ENCODE measurements around the gene OSGIN1. TPM values are rescaled to one million over a fixed set of nuclear protein-coding genes. Genes with fewer than 3 reads are reported as not detected.

OSGIN1 gene
- total RNA-seq, 2 experiments from 2014 or later, result 0.48 to 0.88 TPM

GRCh38 chr16:83960521-83961249, 7.6 kb downstream of the OSGIN1 start:
- ChIA-PET CTCF (no interaction called here), POLR2A (no interaction called here)
- Mint-ChIP-seq H3K27me3 (no peaks in the 10 kb centered on the region), H3K27ac (no peak overlapping the region), H3K4me1 (no peaks in the 10 kb centered on the region), H3K9me3 (no peaks in the 10 kb centered on the region), H3K36me3 (ENCODE audit: low read depth) (no peaks in the 10 kb centered on the region), H3K4me3 (no peak overlapping the region)
- no peak for DNase-seq

GRCh38 chr16:83961591-83961990, 8.6 kb downstream of the OSGIN1 start:
- Mint-ChIP-seq H3K27ac (no peak overlapping the region), H3K36me3 (ENCODE audit: low read depth) (no peaks in the 10 kb centered on the region), H3K4me1 (no peaks in the 10 kb centered on the region), H3K4me3 (no peak overlapping the region), H3K27me3 (no peaks in the 10 kb centered on the region), H3K9me3 (no peaks in the 10 kb centered on the region)
- no peak for DNase-seq
- ChIA-PET POLR2A (no interaction called here), CTCF (no interaction called here)

- H3K4me3 Mint-ChIP-seq, result no peak overlapping the region
- no peak overlapping the region for H3K27ac Mint-ChIP-seq
- POLR2A ChIA-PET, result no interaction called here
- CTCF ChIA-PET, result interaction anchor here (1.5 to 1.9 kb wide), 2 partner anchors 10 to 100 kb away, joined by 4 read pairs; no protein-coding TSS in a partner anchor
- no peak for DNase-seq
- H3K36me3 Mint-ChIP-seq (ENCODE audit: low read depth), result no peaks in the 10 kb centered on the region
- peaks cover 2% of the 10 kb centered on the region for H3K4me1 Mint-ChIP-seq
- no peaks in the 10 kb centered on the region for H3K9me3 Mint-ChIP-seq
- peaks cover 3% of the 10 kb centered on the region for H3K27me3 Mint-ChIP-seq
These were observed 10.5 kb downstream of the OSGIN1 start for GRCh38 chr16:83963277-83964119.

GRCh38 chr16:83964684-83965443, 11.8 kb downstream of the OSGIN1 start:
- DNase-seq, result no peak
- Mint-ChIP-seq H3K4me1 (peaks cover 2% of the 10 kb centered on the region), H3K36me3 (ENCODE audit: low read depth) (no peaks in the 10 kb centered on the region), H3K4me3 (no peak overlapping the region), H3K9me3 (no peaks in the 10 kb centered on the region), H3K27ac (no peak overlapping the region), H3K27me3 (peaks cover 10% of the 10 kb centered on the region)
- CTCF ChIA-PET, result interaction anchor here (1.4 to 1.5 kb wide), 2 partner anchors 99 to 101 kb away, joined by 3 to 4 read pairs; no protein-coding TSS in a partner anchor
- POLR2A ChIA-PET, result no interaction called here

DNA sequence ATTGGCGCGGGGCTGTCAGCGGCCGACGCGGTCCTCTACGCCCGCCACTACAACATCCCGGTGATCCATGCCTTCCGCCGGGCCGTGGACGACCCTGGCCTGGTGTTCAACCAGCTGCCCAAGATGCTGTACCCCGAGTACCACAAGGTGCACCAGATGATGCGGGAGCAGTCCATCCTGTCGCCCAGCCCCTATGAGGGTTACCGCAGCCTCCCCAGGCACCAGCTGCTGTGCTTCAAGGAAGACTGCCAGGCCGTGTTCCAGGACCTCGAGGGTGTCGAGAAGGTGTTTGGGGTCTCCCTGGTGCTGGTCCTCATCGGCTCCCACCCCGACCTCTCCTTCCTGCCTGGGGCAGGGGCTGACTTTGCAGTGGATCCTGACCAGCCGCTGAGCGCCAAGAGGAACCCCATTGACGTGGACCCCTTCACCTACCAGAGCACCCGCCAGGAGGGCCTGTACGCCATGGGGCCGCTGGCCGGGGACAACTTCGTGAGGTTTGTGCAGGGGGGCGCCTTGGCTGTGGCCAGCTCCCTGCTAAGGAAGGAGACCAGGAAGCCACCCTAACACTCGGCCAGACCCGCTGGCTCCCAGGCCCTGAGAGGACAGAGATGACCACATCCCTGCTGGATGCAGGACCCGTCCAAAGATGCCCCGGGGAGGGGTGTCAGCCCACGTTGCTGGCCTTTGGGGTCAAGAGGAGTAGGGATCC, 12.6 kb downstream of the OSGIN1 start:
- Mint-ChIP-seq H3K36me3 (ENCODE audit: low read depth) (no peaks in the 10 kb centered on the region), H3K4me1 (peaks cover 2% of the 10 kb centered on the region), H3K27ac (no peak overlapping the region), H3K27me3 (peaks cover 13% of the 10 kb centered on the region), H3K4me3 (no peak overlapping the region), H3K9me3 (no peaks in the 10 kb centered on the region)
- CTCF ChIA-PET, result interaction anchor here (1.4 to 1.5 kb wide), 2 partner anchors 98 to 100 kb away, joined by 3 to 4 read pairs; no protein-coding TSS in a partner anchor
- DNase-seq, result no peak
- POLR2A ChIA-PET, result no interaction called here

DNA sequence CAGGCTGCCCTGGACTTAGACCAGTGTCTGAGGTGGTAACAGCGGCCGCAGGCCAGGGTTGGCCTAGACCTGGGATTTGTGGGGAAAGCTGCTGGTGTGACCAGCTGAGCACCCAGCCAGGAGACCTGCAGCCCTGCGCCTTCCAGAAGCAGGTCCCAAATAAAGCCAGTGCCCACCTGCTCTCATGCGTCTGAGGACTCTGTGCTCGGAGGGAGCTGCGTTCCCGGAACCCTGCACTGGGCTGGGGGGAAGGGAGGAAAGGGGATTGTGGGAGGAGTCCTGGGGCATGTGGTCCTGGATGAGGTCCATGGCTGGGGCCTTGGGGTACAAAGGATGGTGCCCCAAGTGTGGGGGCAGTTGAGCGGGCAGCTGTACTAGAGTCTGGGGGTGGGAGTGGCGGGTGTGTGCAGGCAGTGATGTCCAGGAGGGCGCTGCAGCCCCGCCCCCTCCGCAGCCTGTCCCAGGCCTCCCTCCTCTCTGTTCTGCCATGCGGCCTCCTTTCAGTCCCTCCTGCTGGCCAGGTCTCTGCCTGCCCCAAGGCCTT, 13.2 kb downstream of the OSGIN1 start:
- H3K27ac Mint-ChIP-seq, result no peak overlapping the region
- CTCF ChIA-PET, result interaction anchor here (1.4 kb wide), 1 partner anchor 100 kb away, joined by 3 read pairs; no protein-coding TSS in a partner anchor

GRCh38 chr16:83967091-83967490, 14.1 kb downstream of the OSGIN1 start:
- Mint-ChIP-seq H3K9me3 (no peaks in the 10 kb centered on the region), H3K4me1 (peaks cover 2% of the 10 kb centered on the region), H3K4me3 (no peak overlapping the region), H3K27ac (no peak overlapping the region), H3K27me3 (peaks cover 13% of the 10 kb centered on the region), H3K36me3 (ENCODE audit: low read depth) (no peaks in the 10 kb centered on the region)
- POLR2A ChIA-PET, result no interaction called here
- no peak for DNase-seq
- CTCF ChIA-PET, result interaction anchor here (0.5 to 0.6 kb wide), 2 partner anchors 386 to 1704 kb away, joined by 3 to 7 read pairs; no protein-coding TSS in a partner anchor

More for the DNA sequence above, 13.2 kb downstream of the OSGIN1 start:
- H3K4me1 Mint-ChIP-seq, result peaks cover 2% of the 10 kb centered on the region
- no peak overlapping the region for H3K4me3 Mint-ChIP-seq
- DNase-seq, result no peak
- POLR2A ChIA-PET, result no interaction called here
- no peaks in the 10 kb centered on the region for H3K36me3 Mint-ChIP-seq (ENCODE audit: low read depth)
- H3K27me3 Mint-ChIP-seq, result peaks cover 13% of the 10 kb centered on the region
- H3K9me3 Mint-ChIP-seq, result no peaks in the 10 kb centered on the region

- no peaks in the 10 kb centered on the region for H3K36me3 Mint-ChIP-seq (ENCODE audit: low read depth)
- no peak for DNase-seq
- H3K9me3 Mint-ChIP-seq, result no peaks in the 10 kb centered on the region
- no peak within 1 kb of the TSS for H3K27ac Mint-ChIP-seq
- H3K27me3 Mint-ChIP-seq, result peaks cover 13% of the 10 kb centered on the region
- H3K4me3 Mint-ChIP-seq, result no peak within 1 kb of the TSS
- peaks cover 2% of the 10 kb centered on the region for H3K4me1 Mint-ChIP-seq
- ChIA-PET CTCF (no interaction called here), POLR2A (no interaction called here)
These were observed 14.8 kb downstream of the OSGIN1 start, which contains the start of gene NECAB2 for GRCh38 chr16:83967838-83968305. NECAB2 (plus strand) TSS chr16:83968244; CDS start chr16:83968649, 405 bp downstream.

DNA sequence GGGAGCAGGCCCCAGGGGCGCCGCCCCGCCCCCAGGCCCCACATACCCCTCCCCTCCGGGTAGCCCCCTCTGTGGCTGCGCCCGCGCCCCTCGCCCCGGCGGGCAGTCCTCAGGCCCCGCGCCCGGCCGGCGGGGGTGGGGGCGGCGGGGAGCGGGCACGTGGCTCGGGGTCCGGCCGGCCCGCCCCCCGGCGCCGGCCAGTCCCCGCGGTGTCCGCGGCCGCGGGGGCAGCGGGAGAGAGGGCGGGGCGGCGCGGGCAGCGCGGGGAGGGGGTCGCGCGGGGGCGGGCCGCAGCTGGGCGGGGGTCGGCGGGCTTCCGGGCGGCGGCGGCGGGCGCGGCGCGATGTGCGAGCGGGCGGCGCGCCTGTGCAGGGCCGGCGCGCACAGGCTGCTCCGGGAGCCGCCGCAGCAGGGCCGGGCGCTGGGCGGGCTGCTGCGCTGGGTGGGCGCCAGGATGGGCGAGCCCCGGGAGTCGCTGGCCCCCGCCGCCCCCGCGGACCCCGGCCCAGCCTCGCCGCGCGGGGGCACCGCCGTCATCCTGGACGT, 15.3 kb downstream of the OSGIN1 start:
- Mint-ChIP-seq H3K27me3 (peaks cover 13% of the 10 kb centered on the region), H3K27ac (no peak overlapping the region), H3K4me3 (no peak overlapping the region), H3K36me3 (ENCODE audit: low read depth) (no peaks in the 10 kb centered on the region), H3K9me3 (no peaks in the 10 kb centered on the region), H3K4me1 (peaks cover 2% of the 10 kb centered on the region)
- DNase-seq, result no peak
- POLR2A ChIA-PET, result no interaction called here
- CTCF ChIA-PET, result no interaction called here

GRCh38 chr16:83968891-83969649, 16.0 kb downstream of the OSGIN1 start:
- Mint-ChIP-seq H3K4me1 (peaks cover 2% of the 10 kb centered on the region), H3K36me3 (ENCODE audit: low read depth) (no peaks in the 10 kb centered on the region), H3K9me3 (no peaks in the 10 kb centered on the region), H3K4me3 (no peak overlapping the region), H3K27ac (no peak overlapping the region), H3K27me3 (peaks cover 13% of the 10 kb centered on the region)
- CTCF ChIA-PET, result interaction anchor here (1.7 kb wide), 1 partner anchor 218 kb away, joined by 5 read pairs; the partner anchor contains the start of gene TAF1C
- DNase-seq, result no peak
- POLR2A ChIA-PET, result no interaction called here

DNA sequence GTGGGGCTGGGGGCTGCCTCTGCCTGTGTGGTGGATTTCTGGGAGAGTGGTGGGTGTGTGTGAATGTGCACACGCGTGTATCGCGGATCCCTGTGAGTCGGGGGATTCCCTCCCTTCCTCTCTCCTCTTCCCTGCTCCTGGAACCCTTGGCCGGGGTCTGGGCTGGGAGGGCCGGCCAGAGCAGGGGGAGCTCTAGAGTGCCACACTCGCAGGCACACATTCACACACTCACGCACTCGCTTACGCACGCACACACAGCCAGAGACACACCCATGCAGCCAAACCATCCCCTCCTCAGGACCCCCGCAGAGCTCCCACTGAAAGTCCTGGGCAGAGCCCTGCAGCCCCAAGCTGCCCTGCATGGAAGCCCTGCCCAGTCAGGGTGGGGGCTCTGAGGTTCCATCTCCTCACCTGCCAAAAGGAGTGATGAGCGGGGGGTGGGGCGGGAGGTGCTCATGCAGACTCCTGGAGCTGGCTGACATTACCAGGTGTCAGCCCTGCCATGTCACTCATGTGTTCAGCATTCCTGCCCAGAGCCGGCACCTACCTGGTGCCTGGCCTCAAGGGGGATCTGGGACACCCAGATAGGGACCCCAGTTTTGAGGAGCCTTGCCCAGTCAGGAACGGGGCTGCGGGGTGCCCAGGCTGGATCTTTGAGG, 16.9 kb downstream of the OSGIN1 start:
- ChIA-PET CTCF (interaction anchor here (1.7 kb wide), 1 partner anchor 217 kb away, joined by 5 read pairs; the partner anchor contains the start of gene TAF1C), POLR2A (interaction anchor here (0.7 kb wide), 1 partner anchor 89 kb away, joined by 4 read pairs; no protein-coding TSS in a partner anchor)
- H3K27ac Mint-ChIP-seq, result no peak overlapping the region
- no peaks in the 10 kb centered on the region for H3K36me3 Mint-ChIP-seq (ENCODE audit: low read depth)
- peaks cover 2% of the 10 kb centered on the region for H3K4me1 Mint-ChIP-seq
- H3K27me3 Mint-ChIP-seq, result peaks cover 13% of the 10 kb centered on the region
- no peaks in the 10 kb centered on the region for H3K9me3 Mint-ChIP-seq
- H3K4me3 Mint-ChIP-seq, result no peak overlapping the region
- no peak for DNase-seq

Data from activated CD4-positive, alpha-beta memory T cell treated with anti-CD3 and anti-CD28 coated beads, Interleukin-2, amount 10 ng/mL, durations not matched to agents 7 days and 5 days (primary cell).